ENCODE results near the gene CABYR. TPM values are rescaled to one million over a fixed set of nuclear protein-coding genes. Genes with fewer than 3 reads are reported as not detected.
A peak's percentile ranks its signal among the peaks of the same experiment; 100 is the strongest.

CABYR gene
- total and polyA plus RNA-seq, 4 donors = 0.39 to 1.6 (median 0.94) TPM

DNA sequence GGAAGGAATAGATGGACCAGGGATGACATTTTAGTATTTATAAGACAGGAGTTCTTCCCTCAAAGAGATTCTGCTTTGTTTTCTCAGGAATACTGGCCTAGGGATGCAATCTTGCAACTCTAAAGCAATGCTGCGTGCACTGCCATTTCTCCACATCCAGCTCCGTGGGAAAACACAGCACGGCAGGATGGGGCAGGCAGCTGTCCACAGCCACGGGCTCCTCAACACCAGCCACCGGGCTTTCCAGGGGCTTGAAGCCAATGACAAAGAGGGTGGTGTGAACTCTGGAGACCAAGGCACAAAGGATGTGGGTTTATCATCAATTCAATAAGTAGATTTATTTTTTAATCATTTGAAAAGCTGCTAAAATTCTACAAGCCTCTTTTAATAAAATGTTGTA lies 49.3 kb downstream of the CABYR start:
- WGBS, 2 donors = 73 to 84% methylated on average over 5 of the region's 5 CpGs
- H3K9ac ChIP-seq (ENCODE audit: insufficient read depth in 1 of 2, low read length in 2 of 2) = no peak overlapping the region
- H3K4me3 ChIP-seq = no peak overlapping the region
- no peaks in the 10 kb centered on the region for H3K36me3 ChIP-seq (ENCODE audit: control insufficient read depth in 4 of 4, insufficient read depth in 4 of 4, low read length in 4 of 4)
- H3K27me3 ChIP-seq (ENCODE audit: control insufficient read depth in 3 of 3, insufficient read depth in 3 of 3, low read length in 2 of 3) = no peaks in the 10 kb centered on the region
- peaks cover 0 to 11% (median 0%) of the 10 kb centered on the region in 5 donors for H3K4me1 ChIP-seq (ENCODE audit: control insufficient read depth in 5 of 5, insufficient read depth in 5 of 5, low read length in 5 of 5)
- DNase-seq = no peak
- no peak for ATAC-seq (ENCODE audit: insufficient read depth, low FRiP score)
- TF ChIP-seq, protein P1, sequence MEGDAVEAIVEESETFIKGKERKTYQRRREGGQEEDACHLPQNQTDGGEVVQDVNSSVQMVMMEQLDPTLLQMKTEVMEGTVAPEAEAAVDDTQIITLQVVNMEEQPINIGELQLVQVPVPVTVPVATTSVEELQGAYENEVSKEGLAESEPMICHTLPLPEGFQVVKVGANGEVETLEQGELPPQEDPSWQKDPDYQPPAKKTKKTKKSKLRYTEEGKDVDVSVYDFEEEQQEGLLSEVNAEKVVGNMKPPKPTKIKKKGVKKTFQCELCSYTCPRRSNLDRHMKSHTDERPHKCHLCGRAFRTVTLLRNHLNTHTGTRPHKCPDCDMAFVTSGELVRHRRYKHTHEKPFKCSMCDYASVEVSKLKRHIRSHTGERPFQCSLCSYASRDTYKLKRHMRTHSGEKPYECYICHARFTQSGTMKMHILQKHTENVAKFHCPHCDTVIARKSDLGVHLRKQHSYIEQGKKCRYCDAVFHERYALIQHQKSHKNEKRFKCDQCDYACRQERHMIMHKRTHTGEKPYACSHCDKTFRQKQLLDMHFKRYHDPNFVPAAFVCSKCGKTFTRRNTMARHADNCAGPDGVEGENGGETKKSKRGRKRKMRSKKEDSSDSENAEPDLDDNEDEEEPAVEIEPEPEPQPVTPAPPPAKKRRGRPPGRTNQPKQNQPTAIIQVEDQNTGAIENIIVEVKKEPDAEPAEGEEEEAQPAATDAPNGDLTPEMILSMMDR (IDR thresholded peaks at IDR 0.05; ENCODE audit: control extremely low read depth, extremely low read depth) = no peak
- no peak overlapping the region for H3K27ac ChIP-seq (ENCODE audit: low read depth in 1 of 2, low read length in 1 of 2)
- H3K9me3 ChIP-seq (ENCODE audit: control insufficient read depth in 4 of 4, insufficient read depth in 3 of 4, low read length in 3 of 4) = no peaks in the 10 kb centered on the region

DNA sequence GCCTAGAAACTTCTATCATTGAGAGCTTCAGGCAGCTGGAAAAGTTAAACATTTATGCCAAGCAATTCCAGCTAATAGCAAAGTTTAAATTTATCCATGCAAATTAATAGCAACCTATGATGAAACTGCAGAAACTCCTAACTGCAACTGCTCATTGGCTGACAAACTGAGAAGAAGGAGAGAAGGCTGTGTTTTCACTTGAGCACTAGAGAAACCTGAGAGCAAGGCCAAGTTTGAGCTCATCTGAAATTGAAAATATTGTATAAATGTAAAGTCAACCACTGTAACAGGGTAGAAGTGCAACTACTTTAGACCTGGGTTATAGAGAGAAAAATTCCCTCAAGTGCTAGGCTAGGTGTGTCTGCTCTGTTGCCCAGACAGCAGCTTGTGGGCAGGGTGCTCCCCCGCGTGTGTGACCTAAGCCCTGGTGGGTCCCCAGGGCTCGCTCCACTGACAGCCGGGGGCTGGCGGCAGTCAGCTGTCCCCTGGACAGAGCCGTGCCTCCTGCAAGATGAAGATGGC lies 50.2 kb downstream of the CABYR start:
- Histone ChIP-seq H3K4me1 (ENCODE audit: control insufficient read depth in 5 of 5, insufficient read depth in 5 of 5, low read length in 5 of 5) (peaks cover 0 to 11% (median 0%) of the 10 kb centered on the region in 5 donors), H3K4me3 (no peak overlapping the region), H3K9ac (ENCODE audit: insufficient read depth in 1 of 2, low read length in 2 of 2) (no peak overlapping the region), H3K27ac (ENCODE audit: low read depth in 1 of 2, low read length in 1 of 2) (no peak overlapping the region), H3K36me3 (ENCODE audit: control insufficient read depth in 4 of 4, insufficient read depth in 4 of 4, low read length in 4 of 4) (no peaks in the 10 kb centered on the region), H3K9me3 (ENCODE audit: control insufficient read depth in 4 of 4, insufficient read depth in 3 of 4, low read length in 3 of 4) (no peaks in the 10 kb centered on the region), H3K27me3 (ENCODE audit: control insufficient read depth in 3 of 3, insufficient read depth in 3 of 3, low read length in 2 of 3) (no peaks in the 10 kb centered on the region)
- WGBS, 2 donors = 79 to 80% methylated on average over 6 of the region's 6 CpGs
- TF ChIP-seq, protein P1 (IDR thresholded peaks at IDR 0.05; ENCODE audit: control extremely low read depth, extremely low read depth) = no peak
- peak in 2 of 3 donors; percentile 73 to 81 for DNase-seq
- no peak for ATAC-seq (ENCODE audit: insufficient read depth, low FRiP score)

DNA sequence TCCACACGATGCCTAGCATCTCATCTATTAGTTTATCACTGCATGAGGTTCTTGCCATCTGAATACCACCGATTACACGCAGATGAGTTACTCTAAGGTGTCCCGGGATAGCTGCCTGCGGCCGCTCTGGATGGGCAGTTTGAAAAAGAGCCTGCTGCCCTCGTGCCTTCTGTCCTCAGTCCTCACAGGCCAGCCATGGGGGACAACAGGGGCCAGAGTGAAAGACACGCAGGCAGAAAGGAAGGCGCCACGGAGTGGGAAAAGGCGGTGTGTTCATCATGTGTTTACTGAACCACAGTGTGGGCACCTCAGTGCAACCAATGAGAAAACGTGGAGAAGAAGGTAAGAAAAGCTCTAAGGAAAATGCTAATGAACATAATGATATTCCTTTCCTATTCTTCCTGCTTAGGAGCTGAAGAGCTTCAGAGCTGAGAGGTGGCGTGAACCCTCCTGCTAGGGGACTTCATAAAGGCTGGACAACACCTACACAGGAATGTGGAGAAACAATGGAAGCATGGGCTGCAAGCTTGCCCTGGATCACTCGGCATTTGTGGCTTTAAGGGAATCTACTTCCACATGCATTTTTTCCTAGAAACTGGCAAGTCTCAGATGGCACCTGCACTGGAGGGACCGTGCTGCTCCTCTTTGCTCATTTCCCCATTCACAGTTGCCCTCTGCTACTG lies 50.9 kb downstream of the CABYR start:
- Histone ChIP-seq H3K27me3 (ENCODE audit: control insufficient read depth in 3 of 3, insufficient read depth in 3 of 3, low read length in 2 of 3) (no peaks in the 10 kb centered on the region), H3K4me1 (ENCODE audit: control insufficient read depth in 5 of 5, insufficient read depth in 5 of 5, low read length in 5 of 5) (peaks cover 0 to 11% (median 0%) of the 10 kb centered on the region in 5 donors), H3K4me3 (no peak overlapping the region), H3K9ac (ENCODE audit: insufficient read depth in 1 of 2, low read length in 2 of 2) (no peak overlapping the region), H3K27ac (ENCODE audit: low read depth in 1 of 2, low read length in 1 of 2) (no peak overlapping the region), H3K36me3 (ENCODE audit: control insufficient read depth in 4 of 4, insufficient read depth in 4 of 4, low read length in 4 of 4) (no peaks in the 10 kb centered on the region), H3K9me3 (ENCODE audit: control insufficient read depth in 4 of 4, insufficient read depth in 3 of 4, low read length in 3 of 4) (no peaks in the 10 kb centered on the region)
- ATAC-seq (ENCODE audit: insufficient read depth, low FRiP score) (no peak), DNase-seq (no peak)
- TF ChIP-seq, protein P1 (IDR thresholded peaks at IDR 0.05; ENCODE audit: control extremely low read depth, extremely low read depth) = no peak
- 95 to 98% methylated on average over 15 of the region's 15 CpGs for WGBS, 2 donors
